BJ (cell line): Measurements from ENCODE around the gene FGFR3. TPM values are rescaled to one million over a fixed set of nuclear protein-coding genes. Genes with fewer than 3 reads are reported as not detected.

Experiments
- CTCF ChIA-PET: fragments of 350-600 bp; formaldehyde crosslinking; extraction: SDS; loops from one replicate; lab custom pipeline; 2021; ENCODE audit warnings: antibody characterized with exemption, inconsistent platforms; lab: Yijun Ruan, JAX
- POLR2A ChIA-PET: fragments of 300-600 bp; sonication (Branson Sonifier 250); formaldehyde crosslinking; extraction: SDS; loops from one replicate; lab custom pipeline; 2021; ENCODE audit warnings: antibody characterized with exemption; lab: Charles Lee
- DNase-seq: peaks from one replicate; pipeline ENCODE4 v3.0.0-alpha.2; 2011; ENCODE audit warnings: low read depth
- H3K27me3 ChIP-seq: 2 replicates; pipeline ENCODE4 v1.6.0; 2011; ENCODE audit warnings: low read length; ENCODE audit not compliant: control insufficient read depth, insufficient read depth
- H3K36me3 ChIP-seq: 2 replicates; pipeline ENCODE4 v1.5.1; 2011; ENCODE audit warnings: low read length; ENCODE audit not compliant: control insufficient read depth, insufficient read depth
- H3K4me3 ChIP-seq: 2 replicates; pipeline ENCODE4 v1.5.1; 2011; ENCODE audit warnings: low read depth, mild to moderate bottlenecking, control low read depth, low read length
- CTCF ChIP-seq: IDR thresholded peaks from 2 replicates; pipeline ENCODE4 v1.5.1; 2011; ENCODE audit warnings: low read depth, mild to moderate bottlenecking, control low read depth, inconsistent platforms, low read length, moderate library complexity; ENCODE audit not compliant: insufficient read depth
- polyA plus RNA-seq: library from polyadenylated mRNA; depleted of rRNA; stranded (reverse); fragments of >200 nt; gene quantifications from 2 replicates; pipeline ENCODE4 v1.2.3, GENCODE V29; 2011

The FGFR3 gene
- polyA plus RNA-seq, 1 experiment, result 1.0 TPM

- CTCF ChIA-PET, result interaction anchor here (0.8 to 2.7 kb wide), 7 partner anchors 30 to 89 kb away, joined by 3 to 8 read pairs (median 4); no protein-coding TSS in a partner anchor
- DNase-seq, result no peak
- no peak for TF ChIP-seq CTCF
- POLR2A ChIA-PET, result no interaction called here
- no peak overlapping the region for H3K4me3 ChIP-seq
- no peaks in the 10 kb centered on the region for H3K27me3 ChIP-seq
- peaks cover 19% of the 10 kb centered on the region for H3K36me3 ChIP-seq
Measured at GRCh38 chr4:1813231-1813630, 20.1 kb downstream of the FGFR3 start.

GRCh38 chr4:1813915-1814314 is 20.8 kb downstream of the FGFR3 start:
- Histone ChIP-seq H3K4me3 (no peak overlapping the region), H3K27me3 (no peaks in the 10 kb centered on the region), H3K36me3 (peaks cover 19% of the 10 kb centered on the region)
- POLR2A ChIA-PET, result no interaction called here
- no peak for DNase-seq
- TF ChIP-seq CTCF, result 0 out of 2 replicates have a peak, but pooled peaks have one; percentile 16
- CTCF ChIA-PET, result interaction anchor here (0.8 to 2.7 kb wide), 6 partner anchors 66 to 88 kb away, joined by 3 to 8 read pairs (median 4); no protein-coding TSS in a partner anchor

GRCh38 chr4:1814453-1814852 is 21.4 kb downstream of the FGFR3 start:
- H3K36me3 ChIP-seq, result peaks cover 21% of the 10 kb centered on the region
- POLR2A ChIA-PET, result no interaction called here
- DNase-seq, result no peak

GRCh38 chr4:1815096-1815996 is 22.3 kb downstream of the FGFR3 start:
- no peaks in the 10 kb centered on the region for H3K27me3 ChIP-seq
- ChIA-PET POLR2A (no interaction called here), CTCF (interaction anchor here (0.6 to 2.7 kb wide), 8 partner anchors 8 to 177 kb away, joined by 3 to 8 read pairs (median 4); no protein-coding TSS in a partner anchor)
- no peak for DNase-seq
- H3K4me3 ChIP-seq, result no peak overlapping the region
- peaks cover 23% of the 10 kb centered on the region for H3K36me3 ChIP-seq
- no peak for TF ChIP-seq CTCF

More at GRCh38 chr4:1814453-1814852, 21.4 kb downstream of the FGFR3 start:
- H3K27me3 ChIP-seq, result no peaks in the 10 kb centered on the region
- H3K4me3 ChIP-seq, result no peak overlapping the region
- CTCF ChIA-PET, result interaction anchor here (0.6 to 2.7 kb wide), 7 partner anchors 23 to 178 kb away, joined by 3 to 8 read pairs (median 4); no protein-coding TSS in a partner anchor
- TF ChIP-seq CTCF, result no peak
